NCI-H2107 treated with DMSO at 0.1 percent for 48 hours (cell line): Measurements from ENCODE around the gene PLS1.
"Not testable (repeated sequence)": the region's sequence is repeated elsewhere in the genome, so short reads cannot be mapped to it uniquely, and the experiment has no call there.

ENCODE experiments used
- DNase-seq: peaks from one replicate; lab custom pipeline; 2025; ENCODE audit not compliant: unreplicated experiment; lab: John Stamatoyannopoulos, UW

Gene PLS1

GRCh38 chr3:142596726-142597088, 514 bp downstream of the PLS1 start:
- no peak for DNase-seq

GRCh38 chr3:142597906-142598305, 1.7 kb downstream of the PLS1 start:
- DNase-seq: no peak

- no peak for DNase-seq
Observed at GRCh38 chr3:142601713-142602112, 5.5 kb downstream of the PLS1 start.

GRCh38 chr3:142602619-142603385, 6.6 kb downstream of the PLS1 start:
- DNase-seq: no peak

GRCh38 chr3:142603386-142603705, 7.2 kb downstream of the PLS1 start:
- not testable (repeated sequence) for DNase-seq

GRCh38 chr3:142604940-142605339, 8.7 kb downstream of the PLS1 start:
- no peak for DNase-seq

GRCh38 chr3:142608631-142609030, 12.4 kb downstream of the PLS1 start:
- DNase-seq: no peak

GRCh38 chr3:142609136-142609535, 12.9 kb downstream of the PLS1 start:
- no peak for DNase-seq

- DNase-seq: no peak
Observed at GRCh38 chr3:142611206-142611605, 15.0 kb downstream of the PLS1 start.

- DNase-seq: no peak
Observed at GRCh38 chr3:142613491-142613890, 17.3 kb downstream of the PLS1 start.

- no peak for DNase-seq
Observed at GRCh38 chr3:142614059-142614626, 17.9 kb downstream of the PLS1 start.

GRCh38 chr3:142615171-142615570, 19.0 kb downstream of the PLS1 start:
- DNase-seq: no peak

GRCh38 chr3:142618917-142619461, 22.8 kb downstream of the PLS1 start:
- peak; percentile 25 for DNase-seq

- no peak for DNase-seq
Observed at GRCh38 chr3:142622405-142622804, 26.2 kb downstream of the PLS1 start.

- no peak for DNase-seq
Observed at GRCh38 chr3:142623194-142623593, 27.0 kb downstream of the PLS1 start.

GRCh38 chr3:142624341-142625152, 28.4 kb downstream of the PLS1 start:
- DNase-seq: peak; percentile 78

GRCh38 chr3:142625153-142625440, 28.9 kb downstream of the PLS1 start:
- DNase-seq: no peak

GRCh38 chr3:142626971-142627370, 30.8 kb downstream of the PLS1 start:
- DNase-seq: no peak

- no peak for DNase-seq
Observed at GRCh38 chr3:142628801-142629200, 32.6 kb downstream of the PLS1 start.

- DNase-seq: peak; percentile 94
Observed at GRCh38 chr3:142633073-142633472, 36.9 kb downstream of the PLS1 start.

GRCh38 chr3:142636050-142636449, 39.9 kb downstream of the PLS1 start:
- no peak for DNase-seq

GRCh38 chr3:142636664-142637063, 40.5 kb downstream of the PLS1 start:
- DNase-seq: no peak
